ENCODE measurements around the gene MTRF1. TPM values are rescaled to one million over a fixed set of nuclear protein-coding genes. Genes with fewer than 3 reads are reported as not detected.
"Not testable (repeated sequence)": the region's sequence is repeated elsewhere in the genome, so short reads cannot be mapped to it uniquely, and the experiment has no call there.

MTRF1 gene
- total RNA-seq, 3 donors from 2014 or later: 12.8 to 14.5 (median 13.1) TPM

GRCh38 chr13:41193469-41193868 is 69.9 kb downstream of the MTRF1 start:
- Mint-ChIP-seq H3K9me3 (peaks cover 3% of the 10 kb centered on the region), H3K27me3 (ENCODE audit: low read depth) (no peaks in the 10 kb centered on the region), H3K4me3 (peak overlapping the region; percentile 91), H3K36me3 (ENCODE audit: insufficient read depth) (peaks cover 12% of the 10 kb centered on the region), H3K4me1 (ENCODE audit: low read depth) (peaks cover 32% of the 10 kb centered on the region)
- ATAC-seq: no peak
- DNase-seq: no peak

GRCh38 chr13:41188584-41188983 is 74.8 kb downstream of the MTRF1 start:
- DNase-seq: no peak
- Mint-ChIP-seq H3K36me3 (ENCODE audit: insufficient read depth) (peaks cover 12% of the 10 kb centered on the region), H3K4me3 (no peak overlapping the region), H3K27me3 (ENCODE audit: low read depth) (no peaks in the 10 kb centered on the region), H3K9me3 (peaks cover 3% of the 10 kb centered on the region), H3K4me1 (ENCODE audit: low read depth) (peaks cover 24% of the 10 kb centered on the region)
- ATAC-seq: no peak

GRCh38 chr13:41186481-41186880 is 76.9 kb downstream of the MTRF1 start:
- Mint-ChIP-seq H3K36me3 (ENCODE audit: insufficient read depth) (peaks cover 9% of the 10 kb centered on the region), H3K4me1 (ENCODE audit: low read depth) (peaks cover 9% of the 10 kb centered on the region)

GRCh38 chr13:41182231-41182630 is 81.1 kb downstream of the MTRF1 start:
- Mint-ChIP-seq H3K36me3 (ENCODE audit: insufficient read depth) (peaks cover 2% of the 10 kb centered on the region), H3K4me1 (ENCODE audit: low read depth) (peaks cover 12% of the 10 kb centered on the region), H3K4me3 (no peak overlapping the region), H3K9me3 (no peaks in the 10 kb centered on the region), H3K27me3 (ENCODE audit: low read depth) (no peaks in the 10 kb centered on the region)
- DNase-seq: no peak
- no peak for ATAC-seq

More at GRCh38 chr13:41186481-41186880, 76.9 kb downstream of the MTRF1 start:
- H3K9me3 Mint-ChIP-seq: peaks cover 3% of the 10 kb centered on the region
- ATAC-seq (no peak), DNase-seq (no peak)
- H3K4me3 Mint-ChIP-seq: no peak overlapping the region
- no peaks in the 10 kb centered on the region for H3K27me3 Mint-ChIP-seq (ENCODE audit: low read depth)

- Mint-ChIP-seq H3K27me3 (ENCODE audit: low read depth) (no peaks in the 10 kb centered on the region), H3K4me1 (ENCODE audit: low read depth) (peaks cover 12% of the 10 kb centered on the region), H3K9me3 (peaks cover 10% of the 10 kb centered on the region), H3K4me3 (no peak overlapping the region), H3K36me3 (ENCODE audit: insufficient read depth) (peaks cover 9% of the 10 kb centered on the region)
- ATAC-seq (peak; percentile 69 to 80), DNase-seq (no peak)
Observed at GRCh38 chr13:41179593-41180250, 83.7 kb downstream of the MTRF1 start.

- Mint-ChIP-seq H3K27me3 (ENCODE audit: low read depth) (no peaks in the 10 kb centered on the region), H3K36me3 (ENCODE audit: insufficient read depth) (peaks cover 9% of the 10 kb centered on the region), H3K4me3 (no peak overlapping the region), H3K4me1 (ENCODE audit: low read depth) (peaks cover 12% of the 10 kb centered on the region), H3K9me3 (peaks cover 10% of the 10 kb centered on the region)
- DNase-seq (no peak), ATAC-seq (no peak)
Observed at GRCh38 chr13:41178040-41178439, 85.3 kb downstream of the MTRF1 start.

GRCh38 chr13:41177616-41178015 is 85.8 kb downstream of the MTRF1 start:
- Mint-ChIP-seq H3K36me3 (ENCODE audit: insufficient read depth) (peaks cover 9% of the 10 kb centered on the region), H3K4me1 (ENCODE audit: low read depth) (peaks cover 12% of the 10 kb centered on the region), H3K27me3 (ENCODE audit: low read depth) (no peaks in the 10 kb centered on the region), H3K4me3 (no peak overlapping the region), H3K9me3 (peaks cover 10% of the 10 kb centered on the region)
- ATAC-seq: no peak
- DNase-seq: no peak

GRCh38 chr13:41175576-41175975 is 87.8 kb downstream of the MTRF1 start:
- DNase-seq; H3K4me3 Mint-ChIP-seq; ATAC-seq; H3K36me3 Mint-ChIP-seq (ENCODE audit: insufficient read depth); H3K27me3 Mint-ChIP-seq (ENCODE audit: low read depth): not testable (repeated sequence)
- peaks cover 10% of the 10 kb centered on the region for H3K9me3 Mint-ChIP-seq
- H3K4me1 Mint-ChIP-seq (ENCODE audit: low read depth): peaks cover 12% of the 10 kb centered on the region

Other genes starting within 250 kb of the MTRF1 start
- 10 to 100 TPM; 49.0 to 56.6 (median 55.9) TPM for gene ELF1, start 244.3 kb downstream of the MTRF1 start, total RNA-seq
- 10 to 100 TPM in 2 of 3 donors, 1 to 10 TPM in 1; 8.5 to 17.5 (median 13.9) TPM for gene WBP4, start 202.1 kb downstream of the MTRF1 start, total RNA-seq
- 1 to 10 TPM; 4.0 to 5.5 (median 4.6) TPM for gene KBTBD6, start 130.8 kb downstream of the MTRF1 start, total RNA-seq
- gene KBTBD7, start 69.0 kb downstream of the MTRF1 start, total RNA-seq: 1 to 10 TPM; 2.4 to 3.0 (median 2.7) TPM
- 10 to 100 TPM; 20.5 to 23.3 (median 21.3) TPM for gene NAA16, start 47.7 kb upstream of the MTRF1 start, total RNA-seq
- 100 to 1,000 TPM; 163 to 216 (median 185) TPM for gene RGCC, start 194.0 kb upstream of the MTRF1 start, total RNA-seq